Stomach (tissue), 4 donors: Measurements from ENCODE around the gene FAAP20.

Experiments used
- EP300 ChIP-seq: sonication (generic); formaldehyde crosslinking; IDR thresholded peaks from one replicate; pipeline ENCODE4 v1.6.1; 2017; ENCODE audit warnings: antibody characterized with exemption
- POLR2A ChIP-seq, 4 donors: fragments of 450-650 bp; IDR thresholded peaks; one replicate each; pipeline ENCODE4 v1.6.1; 2016; ENCODE audit warnings: antibody characterized with exemption in 4 of 4, control low read depth in 2 of 4, mild to moderate bottlenecking in 1 of 4, moderate library complexity in 1 of 4
- POLR2AphosphoS5 ChIP-seq, 3 donors: sonication (generic); formaldehyde crosslinking; IDR thresholded peaks; one replicate each; pipeline ENCODE4 v1.6.1; 2016; ENCODE audit warnings: antibody characterized with exemption in 3 of 3
- TF ChIP-seq, protein P1 (sequence below), 7 experiments: fragments of 450-650 bp in 4 of 7; fragments of 200-600 bp in 3 of 7; sonication (generic) in 3 of 7; IDR thresholded peaks; one replicate each; pipeline ENCODE4 v1.5.1; 2016 to 2019; ENCODE audit warnings: antibody characterized with exemption in 7 of 7, control low read depth in 2 of 7, mild to moderate bottlenecking in 1 of 7

- TF ChIP-seq, protein P1, sequence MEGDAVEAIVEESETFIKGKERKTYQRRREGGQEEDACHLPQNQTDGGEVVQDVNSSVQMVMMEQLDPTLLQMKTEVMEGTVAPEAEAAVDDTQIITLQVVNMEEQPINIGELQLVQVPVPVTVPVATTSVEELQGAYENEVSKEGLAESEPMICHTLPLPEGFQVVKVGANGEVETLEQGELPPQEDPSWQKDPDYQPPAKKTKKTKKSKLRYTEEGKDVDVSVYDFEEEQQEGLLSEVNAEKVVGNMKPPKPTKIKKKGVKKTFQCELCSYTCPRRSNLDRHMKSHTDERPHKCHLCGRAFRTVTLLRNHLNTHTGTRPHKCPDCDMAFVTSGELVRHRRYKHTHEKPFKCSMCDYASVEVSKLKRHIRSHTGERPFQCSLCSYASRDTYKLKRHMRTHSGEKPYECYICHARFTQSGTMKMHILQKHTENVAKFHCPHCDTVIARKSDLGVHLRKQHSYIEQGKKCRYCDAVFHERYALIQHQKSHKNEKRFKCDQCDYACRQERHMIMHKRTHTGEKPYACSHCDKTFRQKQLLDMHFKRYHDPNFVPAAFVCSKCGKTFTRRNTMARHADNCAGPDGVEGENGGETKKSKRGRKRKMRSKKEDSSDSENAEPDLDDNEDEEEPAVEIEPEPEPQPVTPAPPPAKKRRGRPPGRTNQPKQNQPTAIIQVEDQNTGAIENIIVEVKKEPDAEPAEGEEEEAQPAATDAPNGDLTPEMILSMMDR (IDR thresholded peaks at IDR 0.05) = no peak
- TF ChIP-seq POLR2A (IDR thresholded peaks at IDR 0.05) (no peak), EP300 (no peak), POLR2AphosphoS5 (IDR thresholded peaks at IDR 0.05) (no peak)
These were observed 43.9 kb upstream of the FAAP20 start for GRCh38 chr1:2238361-2239012.
